Lower leg skin (tissue), 4 donors: ENCODE measurements around the gene ABCA4. TPM values are rescaled to one million over a fixed set of nuclear protein-coding genes. Genes with fewer than 3 reads are reported as not detected.

Experiments used
- DNase-seq, 2 donors: peaks; one replicate each; pipeline ENCODE4 v3.0.0-alpha.2; 2019; ENCODE audit warnings: low spot score in 2 of 2
- H3K4me3 ChIP-seq: fragments of 200-600 bp; sonication (generic); 2 replicates; pipeline ENCODE4 v1.5.1; 2017; ENCODE audit warnings: mild to moderate bottlenecking, low read depth; ENCODE audit not compliant: poor library complexity, severe bottlenecking
- CTCF ChIP-seq, 3 donors: fragments of 450-650 bp; IDR thresholded peaks; one replicate each; pipeline ENCODE4 v1.5.1; 2016; ENCODE audit warnings: antibody characterized with exemption in 3 of 3, mild to moderate bottlenecking in 3 of 3, moderate library complexity in 2 of 3
- POLR2A ChIP-seq, 2 donors: fragments of 450-650 bp; IDR thresholded peaks; one replicate each; pipeline ENCODE4 v1.6.1; 2016 to 2017; ENCODE audit warnings: antibody characterized with exemption in 2 of 2, mild to moderate bottlenecking in 1 of 2, moderate library complexity in 1 of 2
- WGBS, 2 donors: methylation state at CpG; one replicate each; pipeline ENCODE4 v1.1.5; 2018; 5-methylcytosine and 5-hydroxymethylcytosine counted together
- intact Hi-C: fragments of 100-400 bp; cut with DNase I; formaldehyde crosslinking; loops from one replicate; pipeline ENCODE4 v1.15.0; 2023; ENCODE audit warnings: low total_unique reads
- total RNA-seq, 4 donors: library from RNA; depleted of rRNA; stranded (reverse); fragments of >200 nt; gene quantifications; one replicate each; pipeline ENCODE4 v1.1.0, GENCODE V29; 2016

The ABCA4 gene
- total RNA-seq, 4 donors from 2014 or later = 0.46 to 5.3 (median 3.8) TPM

- no peak for DNase-seq
- no peak overlapping the region for H3K4me3 ChIP-seq
- intact Hi-C loops = no loop called here
- TF ChIP-seq CTCF (IDR thresholded peaks at IDR 0.05) = no peak
- no peak for TF ChIP-seq POLR2A (IDR thresholded peaks at IDR 0.05)
- 96 to 100% methylated on average over 1 of the region's 1 CpG for WGBS, 2 donors
Measured at GRCh38 chr1:94071391-94071790, 49.6 kb downstream of the ABCA4 start.

- TF ChIP-seq CTCF (IDR thresholded peaks at IDR 0.05) (no peak), POLR2A (IDR thresholded peaks at IDR 0.05) (no peak)
- H3K4me3 ChIP-seq = no peak overlapping the region
- DNase-seq = no peak
- WGBS, 2 donors = 80 to 84% methylated on average over 3 of the region's 3 CpGs
- intact Hi-C loops = no loop called here
Measured at GRCh38 chr1:94070865-94071264, 50.1 kb downstream of the ABCA4 start.

GRCh38 chr1:94069919-94070285 lies 51.0 kb downstream of the ABCA4 start:
- TF ChIP-seq POLR2A (IDR thresholded peaks at IDR 0.05) = no peak
- no peak for TF ChIP-seq CTCF (IDR thresholded peaks at IDR 0.05)
- H3K4me3 ChIP-seq = no peak overlapping the region
- intact Hi-C loops = no loop called here
- no peak for DNase-seq
- 54% methylated on average over 2 of the region's 2 CpGs for WGBS, 2 donors

GRCh38 chr1:94068999-94069918 lies 51.7 kb downstream of the ABCA4 start:
- WGBS, 2 donors = 68 to 69% methylated on average over 16 of the region's 16 CpGs
- no peak overlapping the region for H3K4me3 ChIP-seq
- intact Hi-C loops = no loop called here
- TF ChIP-seq POLR2A (IDR thresholded peaks at IDR 0.05) (no peak), CTCF (IDR thresholded peaks at IDR 0.05) (no peak)
- no peak for DNase-seq

- no peak for DNase-seq
- 78 to 86% methylated on average over 6 of the region's 6 CpGs for WGBS, 2 donors
- TF ChIP-seq CTCF (IDR thresholded peaks at IDR 0.05) (no peak), POLR2A (IDR thresholded peaks at IDR 0.05) (no peak)
- H3K4me3 ChIP-seq = no peak overlapping the region
- intact Hi-C loops = no loop called here
Measured at GRCh38 chr1:94068096-94068998, 52.6 kb downstream of the ABCA4 start.
